ENCODE measurements around the gene SIRT1. TPM values are rescaled to one million over a fixed set of nuclear protein-coding genes. Genes with fewer than 3 reads are reported as not detected.

SIRT1 gene
- total and polyA plus RNA-seq, 10 of the 15 experiments (the other 5 are each of a cell fraction or from before 2014, with no cell fraction given) = 3.6 to 14.2 (median 10.2) TPM

DNA sequence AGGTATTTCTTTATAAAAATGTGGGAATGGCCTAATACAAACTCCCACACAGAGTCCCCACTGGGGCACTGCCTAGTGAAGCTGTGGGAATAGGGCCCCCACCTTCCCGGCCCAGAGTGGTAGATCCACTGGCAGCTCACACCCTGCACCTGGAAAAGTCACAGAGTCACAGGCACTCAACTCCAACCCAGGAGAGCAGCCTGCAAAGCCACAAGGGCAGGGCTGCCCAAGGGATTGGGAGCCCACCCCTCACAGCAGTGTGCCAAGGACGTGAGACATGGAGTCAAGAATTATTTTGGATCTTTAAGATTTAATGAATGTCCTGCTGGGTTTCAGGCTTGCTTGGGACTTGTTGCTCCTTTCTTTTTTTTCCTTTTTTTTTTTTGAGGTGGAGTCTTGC lies 41.2 kb upstream of the SIRT1 start:
- no peaks in the 10 kb centered on the region for H3K36me3 ChIP-seq (ENCODE audit: control insufficient read depth in 2 of 2, insufficient read depth in 2 of 2, low read length in 1 of 2)
- ChIA-PET RAD21 (ENCODE audit: unreplicated experiment) (no interaction called here), CTCF (no interaction called here), POLR2A (interaction anchor here (0.7 kb wide), 1 partner anchor 106 kb away, joined by 4 read pairs; no protein-coding TSS in a partner anchor), SMC1A (ENCODE audit: uncharacterized antibody, unreplicated experiment) (interaction anchor here (0.6 kb wide), 1 partner anchor 585 kb away, joined by 3 read pairs; no protein-coding TSS in a partner anchor)
- H3K9ac ChIP-seq (ENCODE audit: control insufficient read depth, insufficient read depth, low read length) = no peak overlapping the region
- no peaks in the 10 kb centered on the region for H3K4me1 ChIP-seq (ENCODE audit: control insufficient read depth, insufficient read depth, low read length)
- DNase-seq (ENCODE audit: low read depth, low spot score) = no peak
- no peaks in the 10 kb centered on the region; the same call in 2 of the 3 replicates for H3K9me3 ChIP-seq (replicated peaks; ENCODE audit: control insufficient read depth, insufficient read depth, low read length)
- no peak overlapping the region for H3K4me3 ChIP-seq
- no peak overlapping the region for H2AFZ ChIP-seq (ENCODE audit: control insufficient read depth, low read depth, low read length)
- no peak for ATAC-seq
- H3K79me2 ChIP-seq (ENCODE audit: control insufficient read depth, insufficient read depth, low read length) = no peaks in the 10 kb centered on the region
- no peak overlapping the region for H3K4me2 ChIP-seq (ENCODE audit: control insufficient read depth, insufficient read depth)
- H4K20me1 ChIP-seq (ENCODE audit: control insufficient read depth, insufficient read depth) = no peaks in the 10 kb centered on the region
- no peaks in the 10 kb centered on the region for H3K27me3 ChIP-seq (replicated peaks in 1 of 2; ENCODE audit: control insufficient read depth in 2 of 2, insufficient read depth in 2 of 2, low read length in 1 of 2)
- H3K27ac ChIP-seq (ENCODE audit: control insufficient read depth, insufficient read depth) = no peak overlapping the region
- TF ChIP-seq CREB1 (IDR thresholded peaks at IDR 0.05; ENCODE audit: low read depth) = no peak
- TF ChIP-seq, protein P1, sequence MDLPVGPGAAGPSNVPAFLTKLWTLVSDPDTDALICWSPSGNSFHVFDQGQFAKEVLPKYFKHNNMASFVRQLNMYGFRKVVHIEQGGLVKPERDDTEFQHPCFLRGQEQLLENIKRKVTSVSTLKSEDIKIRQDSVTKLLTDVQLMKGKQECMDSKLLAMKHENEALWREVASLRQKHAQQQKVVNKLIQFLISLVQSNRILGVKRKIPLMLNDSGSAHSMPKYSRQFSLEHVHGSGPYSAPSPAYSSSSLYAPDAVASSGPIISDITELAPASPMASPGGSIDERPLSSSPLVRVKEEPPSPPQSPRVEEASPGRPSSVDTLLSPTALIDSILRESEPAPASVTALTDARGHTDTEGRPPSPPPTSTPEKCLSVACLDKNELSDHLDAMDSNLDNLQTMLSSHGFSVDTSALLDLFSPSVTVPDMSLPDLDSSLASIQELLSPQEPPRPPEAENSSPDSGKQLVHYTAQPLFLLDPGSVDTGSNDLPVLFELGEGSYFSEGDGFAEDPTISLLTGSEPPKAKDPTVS (IDR thresholded peaks at IDR 0.05; ENCODE audit: low read depth, low read length) = no peak
- no peak for TF ChIP-seq BRCA1 (IDR thresholded peaks at IDR 0.05; ENCODE audit: low read depth, low read length)
- no peak for TF ChIP-seq IKZF2 (IDR thresholded peaks at IDR 0.05)
- TF ChIP-seq DPF2 (IDR thresholded peaks at IDR 0.05) = no peak
- TF ChIP-seq ZNF207 (IDR thresholded peaks at IDR 0.05; ENCODE audit: borderline replicate concordance) = no peak
- TF ChIP-seq RAD21 (IDR thresholded peaks at IDR 0.05; ENCODE audit: insufficient read depth, low read depth, low read length) = no peak
- TF ChIP-seq ZNF622 (IDR thresholded peaks at IDR 0.05) = no peak
- TF ChIP-seq MYB (IDR thresholded peaks at IDR 0.05; ENCODE audit: borderline replicate concordance, low read depth, low read length) = no peak
- no peak for TF ChIP-seq JUND (IDR thresholded peaks at IDR 0.05; ENCODE audit: low read depth, low read length)
- TF ChIP-seq CREM (IDR thresholded peaks at IDR 0.05; ENCODE audit: low read depth) = no peak
- TF ChIP-seq RUNX3 (IDR thresholded peaks at IDR 0.05; ENCODE audit: low read length) = no peak
- no peak for TF ChIP-seq GABPA (IDR thresholded peaks at IDR 0.05; ENCODE audit: low read depth)
- TF ChIP-seq STAT3 (IDR thresholded peaks at IDR 0.05; ENCODE audit: low read depth, low read length) = no peak
- TF ChIP-seq RBBP5 (conservative IDR thresholded peaks at IDR 0.05) = no peak
- TF ChIP-seq BHLHE40 (IDR thresholded peaks at IDR 0.05; ENCODE audit: borderline replicate concordance in 1 of 2, low read depth in 2 of 2, low read length in 1 of 2) = no peak
- TF ChIP-seq TCF3 (IDR thresholded peaks at IDR 0.05; ENCODE audit: borderline replicate concordance, insufficient read depth, low read depth, low read length) = no peak
- in situ Hi-C loops (cut with MboI) = no loop called here
- WGBS (ENCODE audit: insufficient coverage, insufficient replicate concordance, low lambda C conversion rate, missing lambda C conversion rate) = 63% methylated on average over 2 of the region's 2 CpGs
- intact Hi-C loops (cut with micrococcal nuclease; ENCODE audit: unreplicated experiment) = no loop called here
- FAIRE-seq = no peak
- BruUV-seq (replicated peaks) = no TSS peak
